Measurements from ENCODE around the gene BCR. TPM values are rescaled to one million over a fixed set of nuclear protein-coding genes. Genes with fewer than 3 reads are reported as not detected.

BCR gene
- total and polyA plus RNA-seq, 2 of the 8 experiments (the other 6 are each of a cell fraction or from before 2014, with no cell fraction given): 66.7 to 130 TPM

GRCh38 chr22:23363683-23364082 is 183.4 kb downstream of the BCR start:
- 73% methylated on average over 3 of the region's 3 CpGs; no CpG with 5 or more reads in 1 of the 2 experiments for WGBS, 2 experiments (ENCODE audit: extremely low coverage in 1 of 2, insufficient coverage in 1 of 2, insufficient read length in 1 of 2, insufficient replicate concordance in 2 of 2, low coverage in 1 of 2, low lambda C conversion rate in 2 of 2, missing lambda C conversion rate in 1 of 2)
- peaks cover 0 to 3% (median 2%) of the 10 kb centered on the region in 4 experiments; a peak in 2 of 7 replicates for H3K4me1 ChIP-seq (replicated peaks in 1 of 4; ENCODE audit: control insufficient read depth in 3 of 4, insufficient read depth in 4 of 4, low read length in 3 of 4)
- no peak overlapping the region for H4K5ac ChIP-seq (ENCODE audit: insufficient read length, low read depth, low read length)
- peaks cover 0 to 4% of the 10 kb centered on the region in 2 experiments for H4K20me1 ChIP-seq (replicated peaks in 1 of 2; ENCODE audit: control insufficient read depth in 1 of 2, insufficient read depth in 2 of 2, low read length in 2 of 2)
- no peak overlapping the region for H3K4me2 ChIP-seq (ENCODE audit: insufficient read depth in 1 of 2, low read depth in 2 of 2, low read length in 2 of 2)
- peaks cover 62 to 95% (median 85%) of the 10 kb centered on the region in 4 experiments for H3K27me3 ChIP-seq (replicated peaks in 1 of 4; ENCODE audit: control insufficient read depth in 3 of 4, extremely low read depth in 1 of 4, insufficient read depth in 3 of 4, low read length in 3 of 4)
- TF ChIP-seq BACH1 (IDR thresholded peaks at IDR 0.05; ENCODE audit: low read length) (no peak), SP2 (IDR thresholded peaks at IDR 0.05; ENCODE audit: low read length) (no peak), CREB1 (IDR thresholded peaks at IDR 0.05) (no peak), YY1 (IDR thresholded peaks at IDR 0.05; ENCODE audit: low read depth, low read length) (no peak), RFX5 (IDR thresholded peaks at IDR 0.05; ENCODE audit: borderline replicate concordance, low read depth, low read length) (no peak), SUZ12 (IDR thresholded peaks at IDR 0.05; ENCODE audit: low read length) (no peak), RAD21 (IDR thresholded peaks at IDR 0.05 in 1 of 2, conservative IDR thresholded peaks at IDR 0.05 in 1 of 2; ENCODE audit: low read depth in 2 of 2, low read length in 2 of 2) (no peak), NRF1 (IDR thresholded peaks at IDR 0.05; ENCODE audit: low read depth, low read length) (no peak)
- H2BK15ac ChIP-seq (ENCODE audit: low read length): no peak overlapping the region
- H3K56ac ChIP-seq (replicated peaks; ENCODE audit: insufficient read length, low read depth, low read length): no peak overlapping the region
- FAIRE-seq (no peak), DNase-seq (ENCODE audit: low read depth in 1 of 2, low spot score in 2 of 2) (no peak)
- no peak overlapping the region for H2AK5ac ChIP-seq (ENCODE audit: low read depth, low read length)
- ChIA-PET POLR2A (ENCODE audit: partially characterized antibody) (no interaction called here), CTCF (ENCODE audit: partially characterized antibody) (interaction anchor here (1.0 to 2.5 kb wide), 7 partner anchors 8 to 403 kb away, joined by 3 to 8 read pairs (median 4); no protein-coding TSS in a partner anchor)
- H3K23ac ChIP-seq (ENCODE audit: insufficient read length): no peak overlapping the region
- no peak overlapping the region for H2BK12ac ChIP-seq (ENCODE audit: low read depth, low read length)
- H3K79me1 ChIP-seq (ENCODE audit: low read depth, low read length): no peaks in the 10 kb centered on the region
- no peaks in the 10 kb centered on the region for H3K79me2 ChIP-seq (ENCODE audit: control insufficient read depth in 1 of 2, insufficient read depth in 2 of 2, low read length in 2 of 2)
- H4K8ac ChIP-seq (ENCODE audit: extremely low read depth, insufficient read depth, low read length): peak overlapping the region; percentile 29; the same call in 1 of the 2 replicates
- no peak overlapping the region for H3K4me3 ChIP-seq (ENCODE audit: extremely low read depth in 1 of 4, insufficient read depth in 2 of 4, low read depth in 3 of 4, low read length in 4 of 4)
- H2BK120ac ChIP-seq (replicated peaks; ENCODE audit: low read depth, low read length): no peak overlapping the region
- H3K36me3 ChIP-seq (ENCODE audit: control insufficient read depth in 2 of 4, insufficient read depth in 4 of 4, low read length in 3 of 4): no peaks in the 10 kb centered on the region
- no peak overlapping the region for H3K18ac ChIP-seq (ENCODE audit: extremely low read depth, low read length)
- H2BK5ac ChIP-seq (ENCODE audit: low read depth, low read length): no peak overlapping the region
- H4K91ac ChIP-seq (replicated peaks; ENCODE audit: insufficient read length, low read length): no peak overlapping the region
- no peaks in the 10 kb centered on the region for H3K9me3 ChIP-seq (ENCODE audit: insufficient read depth in 2 of 2, low read depth in 1 of 2, low read length in 1 of 2)
- H2BK20ac ChIP-seq (ENCODE audit: low read length): no peak overlapping the region
- no peak overlapping the region for H2AFZ ChIP-seq (ENCODE audit: low read length)
- no peak overlapping the region for H3K14ac ChIP-seq (ENCODE audit: insufficient read length)
- H3K23me2 ChIP-seq (ENCODE audit: low read depth, low read length): no peaks in the 10 kb centered on the region
- H3K9ac ChIP-seq (replicated peaks in 1 of 4; ENCODE audit: extremely low read depth in 1 of 4, low read depth in 3 of 4, low read length in 3 of 4): no peak overlapping the region
- no peak overlapping the region for H3K4ac ChIP-seq (replicated peaks; ENCODE audit: insufficient read length, low read depth, low read length)
- H3K27ac ChIP-seq (ENCODE audit: low read depth, low read length): no peak overlapping the region

Measured in H1 (cell line).